Body of pancreas (tissue), 4 donors: ENCODE results near the gene USP13.

Experiments
- POLR2A ChIP-seq, 3 donors: fragments of 450-650 bp; IDR thresholded peaks; one replicate each; pipeline ENCODE4 v1.6.1; 2016; ENCODE audit warnings: antibody characterized with exemption in 3 of 3, mild to moderate bottlenecking in 2 of 3
- TF ChIP-seq, protein P1 (sequence below), 7 experiments: fragments of 450-650 bp in 4 of 7; fragments of 200-600 bp in 3 of 7; sonication (generic) in 3 of 7; IDR thresholded peaks; one replicate each; pipeline ENCODE4 v1.5.1; 2016 to 2019; ENCODE audit warnings: antibody characterized with exemption in 7 of 7

DNA sequence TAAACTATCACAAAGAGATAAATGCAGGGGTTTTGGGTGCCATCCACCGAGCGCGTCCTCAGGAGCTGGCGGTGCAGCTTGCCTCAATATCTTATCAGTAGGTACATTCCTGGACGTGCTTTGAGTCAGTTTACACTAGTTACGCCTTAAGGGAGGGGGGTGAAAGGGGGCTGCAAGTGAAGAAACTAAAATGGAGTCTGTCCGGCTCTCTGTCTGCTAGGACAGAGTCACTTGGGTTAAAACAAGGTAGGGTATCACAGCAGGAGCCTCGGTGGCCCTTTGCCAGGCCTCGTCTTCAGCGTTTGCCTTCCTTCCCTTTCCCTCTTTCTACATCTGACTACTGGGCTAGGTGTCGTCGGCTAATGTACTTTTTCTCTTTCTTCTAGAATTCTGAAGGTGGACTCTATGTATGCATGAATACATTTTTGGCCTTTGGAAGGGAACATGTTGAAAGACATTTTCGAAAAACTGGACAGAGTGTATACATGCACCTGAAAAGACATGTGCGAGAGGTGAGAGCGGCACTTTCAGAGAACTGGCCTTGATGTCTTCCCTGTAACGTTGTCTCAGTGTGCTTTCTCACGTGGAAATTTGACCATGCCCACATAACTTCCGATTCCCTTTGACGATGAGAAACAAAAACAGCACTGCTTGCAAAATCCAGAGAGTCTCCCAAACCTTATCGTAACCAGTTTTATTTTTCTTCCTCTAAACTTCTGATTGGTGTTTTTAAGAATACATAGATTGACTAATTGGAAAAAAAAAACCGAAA, 28.8 kb downstream of the USP13 start:
- TF ChIP-seq, protein P1, sequence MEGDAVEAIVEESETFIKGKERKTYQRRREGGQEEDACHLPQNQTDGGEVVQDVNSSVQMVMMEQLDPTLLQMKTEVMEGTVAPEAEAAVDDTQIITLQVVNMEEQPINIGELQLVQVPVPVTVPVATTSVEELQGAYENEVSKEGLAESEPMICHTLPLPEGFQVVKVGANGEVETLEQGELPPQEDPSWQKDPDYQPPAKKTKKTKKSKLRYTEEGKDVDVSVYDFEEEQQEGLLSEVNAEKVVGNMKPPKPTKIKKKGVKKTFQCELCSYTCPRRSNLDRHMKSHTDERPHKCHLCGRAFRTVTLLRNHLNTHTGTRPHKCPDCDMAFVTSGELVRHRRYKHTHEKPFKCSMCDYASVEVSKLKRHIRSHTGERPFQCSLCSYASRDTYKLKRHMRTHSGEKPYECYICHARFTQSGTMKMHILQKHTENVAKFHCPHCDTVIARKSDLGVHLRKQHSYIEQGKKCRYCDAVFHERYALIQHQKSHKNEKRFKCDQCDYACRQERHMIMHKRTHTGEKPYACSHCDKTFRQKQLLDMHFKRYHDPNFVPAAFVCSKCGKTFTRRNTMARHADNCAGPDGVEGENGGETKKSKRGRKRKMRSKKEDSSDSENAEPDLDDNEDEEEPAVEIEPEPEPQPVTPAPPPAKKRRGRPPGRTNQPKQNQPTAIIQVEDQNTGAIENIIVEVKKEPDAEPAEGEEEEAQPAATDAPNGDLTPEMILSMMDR (IDR thresholded peaks at IDR 0.05) = no peak
- TF ChIP-seq POLR2A (IDR thresholded peaks at IDR 0.05) = no peak
